ENCODE results near the gene MCCD1. TPM values are rescaled to one million over a fixed set of nuclear protein-coding genes. Genes with fewer than 3 reads are reported as not detected.
"Not testable (repeated sequence)": the region's sequence is repeated elsewhere in the genome, so short reads cannot be mapped to it uniquely, and the experiment has no call there.

The MCCD1 gene
- total RNA-seq, 2 experiments from 2014 or later, result not detected

GRCh38 chr6:31493875-31494694, 34.7 kb upstream of the MCCD1 start:
- CTCF ChIA-PET, result interaction anchor here (0.7 to 6.1 kb wide), 16 partner anchors 20 to 326 kb away, joined by 3 to 48 read pairs (median 5); partner anchors contain the start of genes DDX39B, LTB and NCR3
- peak overlapping the region; percentile 89 for H3K4me3 Mint-ChIP-seq
- intact Hi-C loops (cut with micrococcal nuclease), result loop anchor here (1.0 to 10.0 kb wide), 7 partner anchors 47 to 701 kb away; partner anchors contain the start of genes GPSM3, NFKBIL1, PBX2 and PRRC2A
- DNase-seq, result peak; percentile 87
- H3K36me3 Mint-ChIP-seq (ENCODE audit: low read depth), result peaks cover 2% of the 10 kb centered on the region
- peaks cover 43% of the 10 kb centered on the region for H3K4me1 Mint-ChIP-seq (ENCODE audit: low read depth)
- H3K9me3 Mint-ChIP-seq, result no peaks in the 10 kb centered on the region
- no peaks in the 10 kb centered on the region for H3K27me3 Mint-ChIP-seq (ENCODE audit: low read depth)
- peak overlapping the region; percentile 90 for H3K27ac Mint-ChIP-seq

- Mint-ChIP-seq H3K27me3 (ENCODE audit: low read depth) (no peaks in the 10 kb centered on the region), H3K36me3 (ENCODE audit: low read depth) (peaks cover 3% of the 10 kb centered on the region), H3K27ac (peak overlapping the region; percentile 90), H3K9me3 (no peaks in the 10 kb centered on the region), H3K4me3 (peak overlapping the region; percentile 89), H3K4me1 (ENCODE audit: low read depth) (peaks cover 48% of the 10 kb centered on the region)
- CTCF ChIA-PET, result interaction anchor here (1.1 to 6.1 kb wide), 6 partner anchors 46 to 126 kb away, joined by 4 to 48 read pairs (median 5); partner anchors contain the start of gene DDX39B
- no peak for DNase-seq
- intact Hi-C loops (cut with micrococcal nuclease), result loop anchor here (5.0 to 10.0 kb wide), 4 partner anchors 33 to 699 kb away; partner anchors contain the start of genes GPSM3 and PBX2
Observed at GRCh38 chr6:31495580-31495979, 33.2 kb upstream of the MCCD1 start.

- peaks cover 55% of the 10 kb centered on the region for H3K4me1 Mint-ChIP-seq (ENCODE audit: low read depth)
- not testable (repeated sequence) for H3K27me3 Mint-ChIP-seq (ENCODE audit: low read depth); H3K36me3 Mint-ChIP-seq (ENCODE audit: low read depth); H3K9me3 Mint-ChIP-seq
- CTCF ChIA-PET, result interaction anchor here (1.2 to 6.1 kb wide), 4 partner anchors 42 to 126 kb away, joined by 3 to 48 read pairs (median 5); no protein-coding TSS in a partner anchor
- peak overlapping the region; percentile 78 for H3K4me3 Mint-ChIP-seq
- peak overlapping the region; percentile 74 for H3K27ac Mint-ChIP-seq
- peak; percentile 24 for DNase-seq
- intact Hi-C loops (cut with micrococcal nuclease), result loop anchor here (1.0 to 10.0 kb wide), 6 partner anchors 35 to 698 kb away; partner anchors contain the start of genes BAG6, DDX39B, GPSM3 and PBX2
Observed at GRCh38 chr6:31496826-31497225, 31.9 kb upstream of the MCCD1 start.

- DNase-seq, result peak; percentile 91
- Mint-ChIP-seq H3K36me3 (ENCODE audit: low read depth) (peaks cover 3% of the 10 kb centered on the region), H3K4me1 (ENCODE audit: low read depth) (peaks cover 58% of the 10 kb centered on the region), H3K9me3 (no peaks in the 10 kb centered on the region), H3K27ac (peak within 1 kb of the TSS; percentile 74), H3K4me3 (peak within 1 kb of the TSS; percentile 78), H3K27me3 (ENCODE audit: low read depth) (no peaks in the 10 kb centered on the region)
- CTCF ChIA-PET, result interaction anchor here (1.2 to 6.1 kb wide), 4 partner anchors 41 to 125 kb away, joined by 3 to 48 read pairs (median 5); no protein-coding TSS in a partner anchor
- intact Hi-C loops (cut with micrococcal nuclease), result loop anchor here (1.0 to 10.0 kb wide), 6 partner anchors 36 to 697 kb away; partner anchors contain the start of genes BAG6, DDX39B, GPSM3 and PBX2
Observed at GRCh38 chr6:31497531-31498476, 31.0 kb upstream of the MCCD1 start, which contains the start of gene MICB. Gene MICB (plus strand): TSS chr6:31498145. CDS start chr6:31498194, 49 bp downstream.

- intact Hi-C loops (cut with micrococcal nuclease), result loop anchor here (5.0 to 10.0 kb wide), 4 partner anchors 36 to 696 kb away; partner anchors contain the start of genes GPSM3 and PBX2
- Mint-ChIP-seq H3K27ac (no peak overlapping the region), H3K4me1 (ENCODE audit: low read depth) (peaks cover 62% of the 10 kb centered on the region), H3K9me3 (no peaks in the 10 kb centered on the region), H3K36me3 (ENCODE audit: low read depth) (peaks cover 3% of the 10 kb centered on the region), H3K27me3 (ENCODE audit: low read depth) (no peaks in the 10 kb centered on the region), H3K4me3 (peak overlapping the region; percentile 78)
- no peak for DNase-seq
- CTCF ChIA-PET, result interaction anchor here (0.6 to 1.4 kb wide), 2 partner anchors 22 to 40 kb away, joined by 3 to 4 read pairs; no protein-coding TSS in a partner anchor
Observed at GRCh38 chr6:31498748-31499147, 30.0 kb upstream of the MCCD1 start.

- CTCF ChIA-PET, result interaction anchor here (1.4 kb wide), 1 partner anchor 39 kb away, joined by 3 read pairs; no protein-coding TSS in a partner anchor
- H3K36me3 Mint-ChIP-seq (ENCODE audit: low read depth); DNase-seq; H3K9me3 Mint-ChIP-seq; H3K27me3 Mint-ChIP-seq (ENCODE audit: low read depth); H3K27ac Mint-ChIP-seq: not testable (repeated sequence)
- intact Hi-C loops (cut with micrococcal nuclease), result loop anchor here (5.0 to 10.0 kb wide), 4 partner anchors 37 to 695 kb away; partner anchors contain the start of genes GPSM3 and PBX2
- H3K4me1 Mint-ChIP-seq (ENCODE audit: low read depth), result peaks cover 61% of the 10 kb centered on the region
- H3K4me3 Mint-ChIP-seq, result peak overlapping the region; percentile 78
Observed at GRCh38 chr6:31499648-31500047, 29.1 kb upstream of the MCCD1 start.

GRCh38 chr6:31502586-31502985, 26.2 kb upstream of the MCCD1 start:
- no peaks in the 10 kb centered on the region for H3K27me3 Mint-ChIP-seq (ENCODE audit: low read depth)
- no peak for DNase-seq
- CTCF ChIA-PET, result interaction anchor here (1.1 kb wide), 1 partner anchor 14 kb away, joined by 5 read pairs; no protein-coding TSS in a partner anchor
- H3K36me3 Mint-ChIP-seq (ENCODE audit: low read depth), result peaks cover 14% of the 10 kb centered on the region
- peaks cover 40% of the 10 kb centered on the region for H3K4me1 Mint-ChIP-seq (ENCODE audit: low read depth)
- H3K27ac Mint-ChIP-seq, result no peak overlapping the region
- no peaks in the 10 kb centered on the region for H3K9me3 Mint-ChIP-seq
- intact Hi-C loops (cut with micrococcal nuclease), result no loop called here
- no peak overlapping the region for H3K4me3 Mint-ChIP-seq

GRCh38 chr6:31509036-31509435, 19.7 kb upstream of the MCCD1 start:
- DNase-seq; CTCF ChIA-PET; H3K27me3 Mint-ChIP-seq (ENCODE audit: low read depth); H3K27ac Mint-ChIP-seq; intact Hi-C loops (cut with micrococcal nuclease); H3K4me3 Mint-ChIP-seq; H3K9me3 Mint-ChIP-seq; H3K4me1 Mint-ChIP-seq (ENCODE audit: low read depth): not testable (repeated sequence)
- H3K36me3 Mint-ChIP-seq (ENCODE audit: low read depth), result peaks cover 22% of the 10 kb centered on the region

GRCh38 chr6:31510007-31510406, 18.8 kb upstream of the MCCD1 start:
- H3K9me3 Mint-ChIP-seq, result no peaks in the 10 kb centered on the region
- intact Hi-C loops (cut with micrococcal nuclease), result no loop called here
- DNase-seq, result no peak
- H3K27me3 Mint-ChIP-seq (ENCODE audit: low read depth), result no peaks in the 10 kb centered on the region
- CTCF ChIA-PET, result no interaction called here
- no peaks in the 10 kb centered on the region for H3K4me1 Mint-ChIP-seq (ENCODE audit: low read depth)
- H3K27ac Mint-ChIP-seq, result no peak overlapping the region
- peaks cover 20% of the 10 kb centered on the region for H3K36me3 Mint-ChIP-seq (ENCODE audit: low read depth)
- H3K4me3 Mint-ChIP-seq, result no peak overlapping the region

GRCh38 chr6:31513456-31514165, 15.2 kb upstream of the MCCD1 start:
- Mint-ChIP-seq H3K27me3 (ENCODE audit: low read depth) (no peaks in the 10 kb centered on the region), H3K27ac (no peak overlapping the region), H3K9me3 (no peaks in the 10 kb centered on the region), H3K4me3 (no peak overlapping the region), H3K36me3 (ENCODE audit: low read depth) (peaks cover 12% of the 10 kb centered on the region), H3K4me1 (ENCODE audit: low read depth) (no peaks in the 10 kb centered on the region)
- DNase-seq, result no peak
- intact Hi-C loops (cut with micrococcal nuclease), result no loop called here
- CTCF ChIA-PET, result no interaction called here

GRCh38 chr6:31521835-31522234, 6.9 kb upstream of the MCCD1 start:
- no peaks in the 10 kb centered on the region for H3K27me3 Mint-ChIP-seq (ENCODE audit: low read depth)
- CTCF ChIA-PET, result no interaction called here
- no peaks in the 10 kb centered on the region for H3K4me1 Mint-ChIP-seq (ENCODE audit: low read depth)
- intact Hi-C loops (cut with micrococcal nuclease), result no loop called here
- H3K27ac Mint-ChIP-seq, result no peak overlapping the region
- no peaks in the 10 kb centered on the region for H3K36me3 Mint-ChIP-seq (ENCODE audit: low read depth)
- DNase-seq, result no peak
- H3K4me3 Mint-ChIP-seq, result no peak overlapping the region
- no peaks in the 10 kb centered on the region for H3K9me3 Mint-ChIP-seq
